Lower leg skin (tissue), 4 donors: ENCODE results near the gene KIRREL2. TPM values are rescaled to one million over a fixed set of nuclear protein-coding genes. Genes with fewer than 3 reads are reported as not detected.

ENCODE experiments used
- DNase-seq, 2 donors: peaks; one replicate each; pipeline ENCODE4 v3.0.0-alpha.2; 2019; ENCODE audit warnings: low spot score in 2 of 2
- H3K4me3 ChIP-seq: fragments of 200-600 bp; sonication (generic); 2 replicates; pipeline ENCODE4 v1.5.1; 2017; ENCODE audit warnings: mild to moderate bottlenecking, low read depth; ENCODE audit not compliant: poor library complexity, severe bottlenecking
- CTCF ChIP-seq, 3 donors: fragments of 450-650 bp; IDR thresholded peaks; one replicate each; pipeline ENCODE4 v1.5.1; 2016; ENCODE audit warnings: antibody characterized with exemption in 3 of 3, mild to moderate bottlenecking in 3 of 3, moderate library complexity in 2 of 3
- POLR2A ChIP-seq, 2 donors: fragments of 450-650 bp; IDR thresholded peaks; one replicate each; pipeline ENCODE4 v1.6.1; 2016 to 2017; ENCODE audit warnings: antibody characterized with exemption in 2 of 2, mild to moderate bottlenecking in 1 of 2, moderate library complexity in 1 of 2
- WGBS, 2 donors: methylation state at CpG; one replicate each; pipeline ENCODE4 v1.1.5; 2018; 5-methylcytosine and 5-hydroxymethylcytosine counted together
- intact Hi-C: fragments of 100-400 bp; cut with DNase I; formaldehyde crosslinking; loops from one replicate; pipeline ENCODE4 v1.15.0; 2023; ENCODE audit warnings: low total_unique reads
- total RNA-seq, 4 donors: library from RNA; depleted of rRNA; stranded (reverse); fragments of >200 nt; gene quantifications; one replicate each; pipeline ENCODE4 v1.1.0, GENCODE V29; 2016

Gene KIRREL2
- total RNA-seq, 4 donors from 2014 or later, result 0.32 TPM; not detected in 3

GRCh38 chr19:35853038-35853756, 3.5 kb upstream of the KIRREL2 start:
- intact Hi-C loops, result no loop called here
- no peak for TF ChIP-seq CTCF (IDR thresholded peaks at IDR 0.05)
- TF ChIP-seq POLR2A (IDR thresholded peaks at IDR 0.05), result no peak
- DNase-seq, result no peak
- H3K4me3 ChIP-seq, result no peak overlapping the region
- 59 to 63% methylated on average over 8 of the region's 8 CpGs for WGBS, 2 donors

- TF ChIP-seq CTCF (IDR thresholded peaks at IDR 0.05), result no peak
- H3K4me3 ChIP-seq, result no peak overlapping the region
- no peak for DNase-seq
- WGBS, 2 donors, result 77 to 85% methylated on average over 5 to 6 of the region's 6 CpGs
- intact Hi-C loops, result no loop called here
Observed at GRCh38 chr19:35858311-35858710, 1.6 kb downstream of the KIRREL2 start.

GRCh38 chr19:35859414-35859813, 2.7 kb downstream of the KIRREL2 start:
- intact Hi-C loops, result no loop called here
- DNase-seq, result no peak
- H3K4me3 ChIP-seq, result no peak overlapping the region
- TF ChIP-seq CTCF (IDR thresholded peaks at IDR 0.05) (no peak), POLR2A (IDR thresholded peaks at IDR 0.05) (no peak)
- 78 to 90% methylated on average over 4 of the region's 4 CpGs for WGBS, 2 donors

- no peak for DNase-seq
- no peak overlapping the region for H3K4me3 ChIP-seq
- intact Hi-C loops, result no loop called here
- TF ChIP-seq CTCF (IDR thresholded peaks at IDR 0.05) (no peak), POLR2A (IDR thresholded peaks at IDR 0.05) (no peak)
- 32 to 51% methylated on average over 24 of the region's 24 CpGs for WGBS, 2 donors
Observed at GRCh38 chr19:35860436-35860817, 3.7 kb downstream of the KIRREL2 start.

- intact Hi-C loops, result no loop called here
- 46 to 48% methylated on average over 51 to 55 of the region's 55 CpGs for WGBS, 2 donors
- DNase-seq, result peak in 1 of 2 donors; percentile 81
- TF ChIP-seq CTCF (IDR thresholded peaks at IDR 0.05), result no peak
- no peak for TF ChIP-seq POLR2A (IDR thresholded peaks at IDR 0.05)
- no peak overlapping the region for H3K4me3 ChIP-seq
Observed at GRCh38 chr19:35860818-35861639, 4.3 kb downstream of the KIRREL2 start.
